Neural progenitor cell (in vitro differentiated cells): ENCODE data around the gene SERINC5. TPM values are rescaled to one million over a fixed set of nuclear protein-coding genes. Genes with fewer than 3 reads are reported as not detected.

Source experiments
- DNase-seq: peaks from one replicate; pipeline ENCODE4 v3.0.0-alpha.2; 2016; ENCODE audit warnings: low spot score
- H2AFZ ChIP-seq: fragments of 200-600 bp; sonication (generic); replicated peaks from 2 replicates; pipeline ENCODE4 v1.6.1; 2016; ENCODE audit warnings: antibody characterized with exemption
- H3F3A ChIP-seq: fragments of 200-600 bp; sonication (generic); 2 replicates; pipeline ENCODE4 v1.6.1; 2016; ENCODE audit warnings: antibody characterized with exemption, low read depth
- H3K27ac ChIP-seq: fragments of 200-600 bp; sonication (generic); 2 replicates; pipeline ENCODE4 v1.5.1; 2016; ENCODE audit warnings: mild to moderate bottlenecking
- H3K27me3 ChIP-seq: fragments of 200-600 bp; sonication (generic); 2 replicates; pipeline ENCODE4 v1.6.1; 2016; ENCODE audit warnings: mild to moderate bottlenecking, moderate library complexity
- H3K36me3 ChIP-seq: fragments of 200-600 bp; sonication (generic); 2 replicates; pipeline ENCODE4 v1.5.1; 2016
- H3K4me1 ChIP-seq: fragments of 200-600 bp; sonication (generic); 2 replicates; pipeline ENCODE4 v1.6.1; 2016; ENCODE audit warnings: mixed run types
- H3K4me2 ChIP-seq: fragments of 200-600 bp; sonication (generic); 2 replicates; pipeline ENCODE4 v1.6.1; 2016
- H3K4me3 ChIP-seq: fragments of 200-600 bp; sonication (generic); 2 replicates; pipeline ENCODE4 v1.5.1; 2016
- H3K79me2 ChIP-seq: fragments of 200-600 bp; sonication (generic); 2 replicates; pipeline ENCODE4 v1.6.1; 2016; ENCODE audit warnings: low read depth
- H3K9ac ChIP-seq: fragments of 200-600 bp; sonication (generic); 2 replicates; pipeline ENCODE4 v1.6.1; 2016
- H3K9me3 ChIP-seq: fragments of 200-600 bp; sonication (generic); 2 replicates; pipeline ENCODE4 v1.5.1; 2016; ENCODE audit warnings: low read depth
- H4K20me1 ChIP-seq: fragments of 200-600 bp; sonication (generic); 2 replicates; pipeline ENCODE4 v1.6.1; 2016; ENCODE audit warnings: low read depth
- H3K27ac Mint-ChIP-seq: 3 replicates; pipeline ENCODE4 v1.8.0; 2021; ENCODE audit warnings: mixed read lengths
- H3K27me3 Mint-ChIP-seq: 2 replicates; pipeline ENCODE4 v1.8.0; 2022; ENCODE audit warnings: low read depth, mild to moderate bottlenecking, inconsistent platforms, moderate library complexity, mixed read lengths; ENCODE audit not compliant: insufficient read depth
- H3K36me3 Mint-ChIP-seq: 3 replicates; pipeline ENCODE4 v1.8.0; 2021; ENCODE audit warnings: mixed read lengths
- H3K4me1 Mint-ChIP-seq: 3 replicates; pipeline ENCODE4 v1.8.0; 2021; ENCODE audit warnings: mixed read lengths
- H3K4me3 Mint-ChIP-seq: 3 replicates; pipeline ENCODE4 v1.8.0; 2021; ENCODE audit warnings: mild to moderate bottlenecking, moderate library complexity, mixed read lengths
- H3K9me3 Mint-ChIP-seq: 3 replicates; pipeline ENCODE4 v1.8.0; 2020; ENCODE audit warnings: mixed read lengths
- EZH2 ChIP-seq: fragments of 200-600 bp; sonication (generic); IDR thresholded peaks from 2 replicates; pipeline ENCODE4 v1.6.1; 2017; ENCODE audit warnings: antibody characterized with exemption, mild to moderate bottlenecking, moderate library complexity
- EZH2phosphoT487 ChIP-seq: fragments of 200-600 bp; sonication (generic); IDR thresholded peaks from 2 replicates; pipeline ENCODE4 v1.6.1; 2017; ENCODE audit warnings: antibody characterized with exemption
- total RNA-seq: library from RNA; depleted of rRNA; stranded (reverse); fragments of >200 nt; gene quantifications from 2 replicates; pipeline ENCODE4 v1.2.3, GENCODE V29; 2015; ENCODE audit warnings: low replicate concordance
- TF ChIP-seq, protein P1 (sequence below): fragments of 200-600 bp; sonication (generic); IDR thresholded peaks from 2 replicates; pipeline ENCODE4 v1.5.1; 2017; ENCODE audit warnings: antibody characterized with exemption, mild to moderate bottlenecking

Gene SERINC5
- total RNA-seq, 1 donor from 2014 or later = 126 TPM

DNA sequence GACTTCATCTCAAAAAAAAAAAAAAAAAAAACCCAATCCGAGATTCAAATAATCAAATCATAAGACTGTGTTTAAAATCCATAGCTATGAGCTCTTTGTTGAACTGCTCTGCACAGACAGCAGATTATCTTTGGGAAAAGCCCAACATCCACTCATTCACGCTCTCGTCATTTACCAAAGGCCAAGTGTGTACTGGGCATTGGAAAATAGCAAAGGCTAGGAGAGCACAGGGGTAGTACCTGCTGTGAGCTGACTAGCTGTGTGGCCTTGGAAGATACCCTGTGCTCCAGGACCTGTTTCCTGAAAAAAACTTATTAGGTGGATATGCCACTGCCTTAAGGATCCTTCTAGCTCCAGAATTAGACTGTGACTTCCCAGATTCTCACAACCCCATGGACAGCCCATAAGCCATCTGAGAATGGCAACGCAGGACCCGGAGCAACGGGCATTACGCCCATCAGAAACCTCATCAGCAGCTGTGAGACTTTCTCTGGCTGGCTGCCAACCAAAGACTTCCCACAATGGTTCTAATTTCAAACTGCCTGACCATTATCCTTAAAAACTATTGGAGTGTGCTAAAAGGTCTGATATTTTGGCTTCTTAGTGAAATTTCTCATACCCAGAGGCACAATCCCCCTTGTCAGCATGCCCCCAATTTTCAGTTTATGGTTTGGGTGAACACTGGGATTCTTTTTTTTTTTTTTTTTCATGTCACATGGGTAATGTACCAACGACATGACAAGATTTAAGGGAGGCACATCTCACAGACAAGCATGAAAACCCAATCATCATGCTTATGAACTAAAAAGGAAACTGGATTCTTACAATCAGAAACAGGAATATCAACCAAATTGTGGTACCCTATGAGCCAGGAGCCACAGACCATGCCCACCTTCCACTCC lies 16.8 kb downstream of the SERINC5 start:
- H3K79me2 ChIP-seq = peaks cover 100% of the 10 kb centered on the region
- H3K27ac Mint-ChIP-seq = peak overlapping the region; percentile 10
- H4K20me1 ChIP-seq = peaks cover 69% of the 10 kb centered on the region

DNA sequence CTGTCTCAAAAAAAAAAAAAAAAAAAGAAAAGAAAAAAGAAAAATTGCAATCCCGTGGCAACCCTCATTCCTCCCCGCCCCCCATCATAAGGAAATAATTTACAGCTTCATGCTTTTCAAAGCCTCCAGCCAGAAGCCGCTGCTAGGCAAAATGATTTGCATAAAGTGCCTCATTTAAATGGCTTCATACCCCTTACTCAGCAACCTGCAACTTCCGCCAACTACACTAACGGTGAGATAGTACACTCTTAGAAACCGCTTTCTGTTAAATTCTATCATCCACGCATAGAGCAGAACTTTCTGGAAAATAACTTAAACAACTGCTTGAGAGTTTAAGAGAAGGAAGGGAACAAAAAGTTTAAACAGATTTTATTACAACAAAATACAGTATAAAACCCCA lies 17.8 kb downstream of the SERINC5 start:
- Histone ChIP-seq H3K27ac (no peak overlapping the region), H3K36me3 (peaks cover 17% of the 10 kb centered on the region), H3K4me3 (no peak overlapping the region), H3K9me3 (peaks cover 13% of the 10 kb centered on the region), H3K4me1 (peaks cover 25% of the 10 kb centered on the region), H3K9ac (no peak overlapping the region), H4K20me1 (peaks cover 77% of the 10 kb centered on the region), H2AFZ (no peak overlapping the region), H3K79me2 (peaks cover 100% of the 10 kb centered on the region), H3F3A (peaks cover 9% of the 10 kb centered on the region), H3K27me3 (no peaks in the 10 kb centered on the region), H3K4me2 (no peak overlapping the region)
- Mint-ChIP-seq H3K27ac (no peak overlapping the region), H3K36me3 (peaks cover 21% of the 10 kb centered on the region), H3K27me3 (peaks cover 5% of the 10 kb centered on the region), H3K4me3 (no peak overlapping the region), H3K4me1 (peaks cover 20% of the 10 kb centered on the region), H3K9me3 (peaks cover 29% of the 10 kb centered on the region)
- no peak for TF ChIP-seq EZH2
- TF ChIP-seq, protein P1, sequence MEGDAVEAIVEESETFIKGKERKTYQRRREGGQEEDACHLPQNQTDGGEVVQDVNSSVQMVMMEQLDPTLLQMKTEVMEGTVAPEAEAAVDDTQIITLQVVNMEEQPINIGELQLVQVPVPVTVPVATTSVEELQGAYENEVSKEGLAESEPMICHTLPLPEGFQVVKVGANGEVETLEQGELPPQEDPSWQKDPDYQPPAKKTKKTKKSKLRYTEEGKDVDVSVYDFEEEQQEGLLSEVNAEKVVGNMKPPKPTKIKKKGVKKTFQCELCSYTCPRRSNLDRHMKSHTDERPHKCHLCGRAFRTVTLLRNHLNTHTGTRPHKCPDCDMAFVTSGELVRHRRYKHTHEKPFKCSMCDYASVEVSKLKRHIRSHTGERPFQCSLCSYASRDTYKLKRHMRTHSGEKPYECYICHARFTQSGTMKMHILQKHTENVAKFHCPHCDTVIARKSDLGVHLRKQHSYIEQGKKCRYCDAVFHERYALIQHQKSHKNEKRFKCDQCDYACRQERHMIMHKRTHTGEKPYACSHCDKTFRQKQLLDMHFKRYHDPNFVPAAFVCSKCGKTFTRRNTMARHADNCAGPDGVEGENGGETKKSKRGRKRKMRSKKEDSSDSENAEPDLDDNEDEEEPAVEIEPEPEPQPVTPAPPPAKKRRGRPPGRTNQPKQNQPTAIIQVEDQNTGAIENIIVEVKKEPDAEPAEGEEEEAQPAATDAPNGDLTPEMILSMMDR = no peak
- no peak for TF ChIP-seq EZH2phosphoT487
- no peak for DNase-seq

More for the DNA sequence above, 16.8 kb downstream of the SERINC5 start:
- Mint-ChIP-seq H3K4me1 (peaks cover 22% of the 10 kb centered on the region), H3K27me3 (peaks cover 9% of the 10 kb centered on the region), H3K9me3 (peaks cover 33% of the 10 kb centered on the region), H3K4me3 (no peak overlapping the region), H3K36me3 (peaks cover 23% of the 10 kb centered on the region)
- Histone ChIP-seq H3K4me3 (no peak overlapping the region), H3K36me3 (peaks cover 20% of the 10 kb centered on the region), H3K9ac (no peak overlapping the region), H3F3A (peaks cover 9% of the 10 kb centered on the region), H3K27ac (peak overlapping the region; percentile 16), H3K9me3 (peaks cover 16% of the 10 kb centered on the region), H3K27me3 (no peaks in the 10 kb centered on the region), H2AFZ (no peak overlapping the region), H3K4me2 (no peak overlapping the region), H3K4me1 (peaks cover 24% of the 10 kb centered on the region)
- TF ChIP-seq EZH2 (no peak), EZH2phosphoT487 (no peak)
- TF ChIP-seq, protein P1 = no peak
- DNase-seq = no peak

DNA sequence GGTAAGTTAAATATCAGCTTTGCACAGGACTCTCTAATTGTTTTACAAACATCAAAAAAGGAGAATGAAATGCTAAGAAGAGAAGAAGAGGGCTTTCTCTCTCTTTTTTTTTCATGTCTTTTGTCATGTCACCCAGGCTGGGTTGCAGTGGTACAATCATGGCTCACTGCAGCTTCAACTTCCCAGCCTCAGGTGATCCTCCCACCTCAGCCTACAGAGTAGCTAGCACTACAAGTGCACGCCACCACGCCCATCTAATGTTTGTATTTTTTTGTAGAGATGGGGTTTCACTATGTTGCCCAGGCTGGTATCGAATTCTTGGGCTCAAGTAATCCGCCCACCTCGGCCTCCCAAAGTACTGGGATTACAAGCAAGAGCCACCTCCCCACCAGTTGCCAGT lies 18.6 kb downstream of the SERINC5 start:
- peaks cover 10% of the 10 kb centered on the region for H3K36me3 ChIP-seq
- TF ChIP-seq, protein P1 = no peak
- TF ChIP-seq EZH2 = no peak
- no peak for TF ChIP-seq EZH2phosphoT487
- peaks cover 9% of the 10 kb centered on the region for H3F3A ChIP-seq
- no peak overlapping the region for H3K4me2 ChIP-seq
- no peak overlapping the region for H3K4me3 ChIP-seq
- H3K9me3 Mint-ChIP-seq = peaks cover 24% of the 10 kb centered on the region
- H3K36me3 Mint-ChIP-seq = peaks cover 18% of the 10 kb centered on the region
- H2AFZ ChIP-seq = no peak overlapping the region
- no peak overlapping the region for H3K27ac Mint-ChIP-seq
- H3K9me3 ChIP-seq = peaks cover 8% of the 10 kb centered on the region
- peaks cover 20% of the 10 kb centered on the region for H3K4me1 Mint-ChIP-seq
- no peak overlapping the region for H3K27ac ChIP-seq
- H3K4me3 Mint-ChIP-seq = no peak overlapping the region
- peaks cover 100% of the 10 kb centered on the region for H3K79me2 ChIP-seq
- no peak for DNase-seq
- peaks cover 85% of the 10 kb centered on the region for H4K20me1 ChIP-seq
- H3K27me3 ChIP-seq = no peaks in the 10 kb centered on the region
- H3K27me3 Mint-ChIP-seq = peaks cover 4% of the 10 kb centered on the region
- H3K9ac ChIP-seq = no peak overlapping the region
- H3K4me1 ChIP-seq = peaks cover 25% of the 10 kb centered on the region
